Pancreas (tissue), 10 donors: ENCODE measurements around the gene MINDY3. TPM values are rescaled to one million over a fixed set of nuclear protein-coding genes. Genes with fewer than 3 reads are reported as not detected.

Experiments
- ATAC-seq, 4 donors: fragments of 200-7000 bp; cut with Tn5 transposase; one replicate each; pipeline versions ENCODE4 v1.8.0 to v1.9.1; 2020; ENCODE audit warnings: mild to moderate bottlenecking in 4 of 4, moderate library complexity in 4 of 4
- DNase-seq, 6 donors: peaks; one replicate each; pipeline ENCODE4 v3.0.0-alpha.2; 2020
- FAIRE-seq: peaks from 2 replicates; lab custom pipeline; 2012; peaks lifted over from hg19 to GRCh38; lab: Jason Lieb, UNC
- H3K27ac ChIP-seq, 4 donors: fragments of 200-600 bp; sonication (generic); 1 replicate in 3 of 4; 2 replicates in 1 of 4; pipeline versions ENCODE4 v1.5.0 to v1.8.0; 2020
- H3K27me3 ChIP-seq, 4 donors: fragments of 200-600 bp; one replicate each; pipeline ENCODE4 v1.8.0; 2021
- H3K36me3 ChIP-seq, 3 donors: fragments of 200-600 bp; sonication (generic) in 1 of 3; one replicate each; pipeline versions ENCODE4 v1.5.0 to v1.8.0; 2020 to 2021
- H3K4me1 ChIP-seq, 3 donors: fragments of 200-600 bp; one replicate each; pipeline ENCODE4 v1.8.0; 2021
- H3K4me3 ChIP-seq, 4 donors: fragments of 200-600 bp; sonication (generic) in 2 of 4; one replicate each; pipeline versions ENCODE4 v1.5.0 to v1.8.0; 2020 to 2021
- H3K9me3 ChIP-seq, 4 donors: fragments of 200-600 bp; one replicate each; pipeline ENCODE4 v1.8.0; 2021
- WGBS, 2 donors: extraction: QIAGEN DNeasy Blood & Tissue Kit; methylation state at CpG; one replicate each; pipeline ENCODE4 v1.1.7; 2013; 5-methylcytosine and 5-hydroxymethylcytosine counted together
- intact Hi-C, 3 donors: fragments of 100-400 bp; cut with DNase I; formaldehyde crosslinking; loops; one replicate each; pipeline versions ENCODE4 v1.11.1 to v1.14.2; 2022
- polyA plus RNA-seq, 2 donors: library from polyadenylated mRNA; stranded (reverse); fragments of 200-250 nt; gene quantifications; one replicate each; pipeline ENCODE4 v1.2.3, GENCODE V29; 2013
- total RNA-seq, 6 donors: library from RNA; stranded (reverse); fragmentation: NEBNext Ultra II Directional in 4 of 6; extraction: Animal tissue kit (Norgen Biotek cat#: 25700) in 4 of 6; gene quantifications; one replicate each; pipeline versions ENCODE4 v1.2.1 to v1.2.4, GENCODE V29; 2021 to 2023
- TF ChIP-seq, protein P1 (sequence below), 4 donors: fragments of 200-600 bp; sonication (generic) in 3 of 4; IDR thresholded peaks; one replicate each; pipeline versions ENCODE4 v1.5.0 to v1.8.0; 2021; ENCODE audit warnings: antibody characterized with exemption in 4 of 4
- donor health status: healthy with polysubstance abuse.
- donor health status: DM: no; HTN: no; CAD: no; lungs with moderate emphysema.
- donor health status: DM: no; HTN: no; CAD: no.
- donor health status: control.
- donor health status: control.
- donor health status: Bipolar disorder and iron deficiency.
- donor health status: DM: yes; HTN: yes; CAD: no.
- donor health status: DM: no; HTN: no; CAD: no.
- donor health status: DM: no; HTN: no; CAD: no.
- donor health status: DM: yes; HTN: yes; CAD: no.

MINDY3 gene
- total and polyA plus RNA-seq, 8 donors: 6.9 to 14.6 (median 11.6) TPM

DNA sequence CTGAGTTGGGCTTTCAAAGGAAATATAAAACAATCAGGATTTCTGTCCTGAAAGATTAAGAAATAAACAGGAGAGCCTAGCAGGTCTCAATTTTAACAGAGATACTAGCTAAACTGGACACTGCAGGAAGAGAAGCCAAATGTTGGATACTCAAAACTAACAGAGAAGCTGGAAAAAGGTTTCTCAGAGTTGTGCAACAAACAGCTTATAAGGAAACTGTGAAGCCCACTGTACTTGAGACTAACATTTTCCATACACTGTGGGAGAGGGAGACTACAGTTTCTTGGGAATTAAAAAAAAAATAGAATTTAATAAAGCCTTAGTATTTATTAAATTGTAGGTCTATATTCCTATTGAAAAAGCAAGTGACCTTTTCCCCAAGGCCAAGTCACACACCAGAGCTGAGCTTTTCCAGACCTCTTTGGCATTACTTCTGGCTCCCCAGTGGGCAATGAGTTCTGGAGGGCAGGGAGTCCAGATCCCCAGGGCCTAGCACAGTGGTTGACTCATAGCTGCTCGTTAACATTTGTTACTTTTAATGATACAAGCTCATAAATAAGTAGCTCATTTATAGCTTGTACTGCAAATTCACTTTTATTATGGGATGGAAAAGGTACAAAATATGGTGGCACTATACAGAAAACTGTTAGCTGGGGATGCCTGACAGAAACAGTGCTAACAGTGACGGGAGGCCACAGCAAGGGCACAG is 68.3 kb downstream of the MINDY3 start:
- intact Hi-C loops: no loop called here
- WGBS, 2 donors: 86 to 90% methylated on average over 2 of the region's 2 CpGs
- Histone ChIP-seq H3K27me3 (no peaks in the 10 kb centered on the region), H3K4me1 (no peaks in the 10 kb centered on the region), H3K9me3 (no peaks in the 10 kb centered on the region), H3K27ac (no peak overlapping the region), H3K4me3 (no peak overlapping the region), H3K36me3 (no peaks in the 10 kb centered on the region)
- DNase-seq (no peak), ATAC-seq (peak in 2 of 4 donors; percentile 26 to 35), FAIRE-seq (no peak)
- TF ChIP-seq, protein P1, sequence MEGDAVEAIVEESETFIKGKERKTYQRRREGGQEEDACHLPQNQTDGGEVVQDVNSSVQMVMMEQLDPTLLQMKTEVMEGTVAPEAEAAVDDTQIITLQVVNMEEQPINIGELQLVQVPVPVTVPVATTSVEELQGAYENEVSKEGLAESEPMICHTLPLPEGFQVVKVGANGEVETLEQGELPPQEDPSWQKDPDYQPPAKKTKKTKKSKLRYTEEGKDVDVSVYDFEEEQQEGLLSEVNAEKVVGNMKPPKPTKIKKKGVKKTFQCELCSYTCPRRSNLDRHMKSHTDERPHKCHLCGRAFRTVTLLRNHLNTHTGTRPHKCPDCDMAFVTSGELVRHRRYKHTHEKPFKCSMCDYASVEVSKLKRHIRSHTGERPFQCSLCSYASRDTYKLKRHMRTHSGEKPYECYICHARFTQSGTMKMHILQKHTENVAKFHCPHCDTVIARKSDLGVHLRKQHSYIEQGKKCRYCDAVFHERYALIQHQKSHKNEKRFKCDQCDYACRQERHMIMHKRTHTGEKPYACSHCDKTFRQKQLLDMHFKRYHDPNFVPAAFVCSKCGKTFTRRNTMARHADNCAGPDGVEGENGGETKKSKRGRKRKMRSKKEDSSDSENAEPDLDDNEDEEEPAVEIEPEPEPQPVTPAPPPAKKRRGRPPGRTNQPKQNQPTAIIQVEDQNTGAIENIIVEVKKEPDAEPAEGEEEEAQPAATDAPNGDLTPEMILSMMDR (IDR thresholded peaks at IDR 0.05): no peak

DNA sequence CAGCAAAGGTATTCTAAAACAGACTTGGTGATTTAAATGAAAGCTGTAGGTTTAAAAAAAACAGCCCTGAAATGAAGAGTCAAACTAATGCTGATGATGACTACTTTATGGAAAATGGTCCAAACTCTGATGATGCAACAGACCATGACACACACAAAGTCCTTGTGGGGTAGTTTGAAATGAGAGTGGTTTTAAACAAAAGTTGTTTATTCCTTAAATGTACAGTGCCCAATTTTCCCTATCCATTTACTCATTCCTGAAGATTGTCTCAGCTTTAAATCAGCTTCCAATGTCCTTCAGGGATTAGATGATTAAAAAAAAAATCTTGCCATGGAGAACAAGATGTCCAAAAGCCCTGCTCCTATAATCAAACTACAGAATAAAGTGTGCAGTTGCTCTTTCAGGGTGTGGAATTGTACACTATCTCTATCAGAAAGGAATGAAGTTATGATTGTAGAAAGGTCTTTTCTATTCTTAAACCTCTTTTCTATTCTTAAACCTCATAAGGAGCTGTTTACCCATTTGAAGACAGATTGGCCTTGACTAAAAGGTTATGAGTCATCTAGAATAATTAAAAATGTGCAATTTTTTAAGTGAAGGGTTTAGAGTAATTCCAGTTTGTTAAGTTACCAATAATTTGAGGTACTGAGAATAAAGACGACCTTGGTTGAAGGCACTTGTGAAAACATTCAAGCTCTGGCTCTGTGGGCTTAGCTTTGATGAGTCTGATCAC is 70.3 kb downstream of the MINDY3 start:
- no peaks in the 10 kb centered on the region for H3K27me3 ChIP-seq
- ATAC-seq (no peak), DNase-seq (no peak), FAIRE-seq (no peak)
- TF ChIP-seq, protein P1 (IDR thresholded peaks at IDR 0.05): no peak
- no peaks in the 10 kb centered on the region for H3K36me3 ChIP-seq
- 63 to 81% methylated on average over 1 of the region's 1 CpG for WGBS, 2 donors
- H3K27ac ChIP-seq: no peak overlapping the region
- no peaks in the 10 kb centered on the region for H3K4me1 ChIP-seq
- H3K9me3 ChIP-seq: no peaks in the 10 kb centered on the region
- H3K4me3 ChIP-seq: no peak overlapping the region
- intact Hi-C loops: no loop called here

DNA sequence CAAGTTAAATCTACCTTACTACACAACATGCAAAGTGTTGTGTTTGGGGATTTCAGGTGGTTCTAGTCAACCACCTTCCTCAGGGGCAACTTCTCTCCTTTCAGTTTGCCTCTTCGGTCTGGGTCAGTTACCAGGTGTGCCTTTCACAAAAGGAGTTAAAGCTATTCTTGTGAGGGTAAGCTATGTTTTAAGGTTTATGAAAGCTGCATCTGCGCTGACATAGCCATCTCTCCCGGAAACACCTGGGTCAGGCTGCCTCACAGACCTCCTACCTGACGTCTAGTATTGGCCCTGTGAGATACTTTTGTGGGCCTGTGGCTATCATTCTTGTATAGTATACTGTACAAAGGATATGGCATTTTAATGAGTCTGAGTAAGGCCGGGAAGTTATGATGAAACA is 72.9 kb downstream of the MINDY3 start:
- no peak for ATAC-seq
- H3K4me1 ChIP-seq: no peaks in the 10 kb centered on the region
- intact Hi-C loops: no loop called here
- H3K27ac ChIP-seq: no peak overlapping the region
- TF ChIP-seq, protein P1 (IDR thresholded peaks at IDR 0.05): no peak
- H3K4me3 ChIP-seq: no peak overlapping the region
- WGBS, 2 donors: 95 to 98% methylated on average over 5 of the region's 5 CpGs
- H3K9me3 ChIP-seq: no peaks in the 10 kb centered on the region
- H3K27me3 ChIP-seq: no peaks in the 10 kb centered on the region
- FAIRE-seq: no peak
- H3K36me3 ChIP-seq: no peaks in the 10 kb centered on the region
- DNase-seq: no peak

DNA sequence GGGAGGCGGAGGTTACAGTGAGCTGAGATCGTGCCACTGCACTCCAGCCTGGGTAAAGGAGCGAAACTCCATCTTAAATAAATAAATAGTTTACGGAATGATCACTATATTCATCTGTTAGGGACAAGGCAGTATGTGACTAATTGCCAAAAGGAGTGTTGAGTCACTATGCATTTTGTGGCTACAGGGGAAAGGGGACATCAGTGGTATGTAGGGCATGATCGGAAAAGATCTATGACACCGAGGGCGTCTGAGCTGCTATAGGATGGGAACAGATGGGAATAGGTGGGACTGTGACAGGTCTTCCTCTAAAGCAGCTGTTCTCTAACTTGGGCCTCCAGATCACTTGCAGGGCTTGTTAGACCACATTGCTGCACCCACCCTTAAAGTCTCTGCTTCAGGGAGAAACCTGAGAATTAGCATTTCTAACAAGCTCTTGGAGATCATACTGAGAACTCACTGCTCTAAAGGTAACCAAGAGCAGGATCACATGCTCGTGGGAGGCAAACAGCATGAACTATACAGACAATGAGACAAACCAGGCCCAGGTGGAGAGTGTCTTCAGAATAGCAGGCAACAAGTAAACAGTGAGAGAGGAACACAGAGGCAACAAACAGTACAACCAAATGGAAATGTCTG is 75.5 kb downstream of the MINDY3 start:
- H3K4me3 ChIP-seq: no peak overlapping the region
- H3K9me3 ChIP-seq: no peaks in the 10 kb centered on the region
- no peaks in the 10 kb centered on the region for H3K27me3 ChIP-seq
- intact Hi-C loops: no loop called here
- DNase-seq (no peak), ATAC-seq (no peak), FAIRE-seq (no peak)
- H3K36me3 ChIP-seq: no peaks in the 10 kb centered on the region
- peak overlapping the region in 1 of 4 donors; percentile 49 for H3K27ac ChIP-seq
- WGBS, 2 donors: 94 to 95% methylated on average over 8 of the region's 8 CpGs
- TF ChIP-seq, protein P1 (IDR thresholded peaks at IDR 0.05): no peak
- no peaks in the 10 kb centered on the region for H3K4me1 ChIP-seq
